C4-2B (cell line): ENCODE measurements around the gene ASXL1.

Experiments used
- CTCF ChIP-seq: fragments of 450-650 bp; conservative IDR thresholded peaks from 2 replicates; pipeline ENCODE4 v1.5.1; 2017; ENCODE audit warnings: mild to moderate bottlenecking
- ZFX ChIP-seq: fragments of 450-650 bp; IDR thresholded peaks from 2 replicates; pipeline ENCODE4 v1.6.1; 2017

GRCh38 chr20:32337937-32338661, 20.0 kb upstream of the ASXL1 start:
- no peak for TF ChIP-seq CTCF
- TF ChIP-seq ZFX: no peak
